Activated CD4-positive, alpha-beta T cell treated with anti-CD3 and anti-CD28 coated beads, Interleukin-2, amount 50 U/mL, for 16 hours (primary cell): ENCODE data around the gene F12.
"Not testable (repeated sequence)": the region's sequence is repeated elsewhere in the genome, so short reads cannot be mapped to it uniquely, and the experiment has no call there.

Experiments used
- DNase-seq: peaks from one replicate; pipeline ENCODE4 v3.0.0-alpha.2; 2020

Gene F12

GRCh38 chr5:177385720-177386119, 23.6 kb downstream of the F12 start:
- DNase-seq: no peak

GRCh38 chr5:177384134-177384533, 25.2 kb downstream of the F12 start, which contains the start of gene SLC34A1:
TSS of gene SLC34A1 (plus strand) at chr5:177384434. CDS start at chr5:177385742, 1,308 bp downstream.
- DNase-seq: no peak

- DNase-seq: no peak
Measured at GRCh38 chr5:177383181-177383580, 26.2 kb downstream of the F12 start.

GRCh38 chr5:177382423-177383029, 26.8 kb downstream of the F12 start:
- DNase-seq: no peak

- no peak for DNase-seq
Measured at GRCh38 chr5:177380805-177381126, 28.6 kb downstream of the F12 start.

- peak; percentile 68 for DNase-seq
Measured at GRCh38 chr5:177378884-177379883, 30.2 kb downstream of the F12 start.

GRCh38 chr5:177377851-177378776, 31.2 kb downstream of the F12 start:
- no peak for DNase-seq

GRCh38 chr5:177376107-177376506, 33.3 kb downstream of the F12 start:
- DNase-seq: no peak

GRCh38 chr5:177375516-177375915, 33.8 kb downstream of the F12 start:
- not testable (repeated sequence) for DNase-seq

GRCh38 chr5:177374211-177374610, 35.2 kb downstream of the F12 start:
- DNase-seq: no peak

GRCh38 chr5:177373806-177374205, 35.6 kb downstream of the F12 start:
- no peak for DNase-seq

GRCh38 chr5:177372910-177373309, 36.5 kb downstream of the F12 start:
- no peak for DNase-seq

- DNase-seq: peak; percentile 65
Measured at GRCh38 chr5:177372034-177372896, 37.1 kb downstream of the F12 start.

GRCh38 chr5:177371120-177372033, 38.0 kb downstream of the F12 start:
- DNase-seq: no peak

- peak; percentile 74 for DNase-seq
Measured at GRCh38 chr5:177370488-177371119, 38.8 kb downstream of the F12 start.

GRCh38 chr5:177369645-177370440, 39.5 kb downstream of the F12 start:
- DNase-seq: no peak

- DNase-seq: no peak
Measured at GRCh38 chr5:177368869-177369644, 40.3 kb downstream of the F12 start.

GRCh38 chr5:177367981-177368868, 41.1 kb downstream of the F12 start:
- DNase-seq: no peak
